ENCODE data around the gene IL17RC.

- TF ChIP-seq CTCF (IDR thresholded peaks at IDR 0.05) (no peak), POLR2AphosphoS5 (IDR thresholded peaks at IDR 0.05) (no peak), EP300 (IDR thresholded peaks at IDR 0.05) (no peak)
Measured at GRCh38 chr3:9978710-9979305, 61.9 kb downstream of the IL17RC start.
